ENCODE measurements around the gene CFAP299.

DNA sequence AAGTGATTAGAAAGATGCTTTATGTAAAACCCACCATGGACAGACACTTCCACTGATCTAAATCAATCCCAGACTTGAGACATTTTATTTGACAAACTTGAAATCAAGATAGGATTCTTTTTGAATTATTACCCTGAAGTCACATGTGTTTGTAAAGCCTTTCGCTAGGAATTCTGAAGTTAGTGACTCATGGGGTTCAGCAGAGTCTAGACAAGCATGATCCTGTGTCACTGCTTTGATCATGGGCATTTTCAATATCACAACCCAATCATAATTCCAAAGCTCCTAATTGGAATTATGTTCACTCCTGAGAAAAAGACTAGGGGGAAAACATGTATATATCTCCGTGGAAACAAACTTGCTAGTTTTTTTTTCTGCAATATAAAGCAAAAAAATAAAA, 627.5 kb downstream of the CFAP299 start:
- TF ChIP-seq, protein P1, sequence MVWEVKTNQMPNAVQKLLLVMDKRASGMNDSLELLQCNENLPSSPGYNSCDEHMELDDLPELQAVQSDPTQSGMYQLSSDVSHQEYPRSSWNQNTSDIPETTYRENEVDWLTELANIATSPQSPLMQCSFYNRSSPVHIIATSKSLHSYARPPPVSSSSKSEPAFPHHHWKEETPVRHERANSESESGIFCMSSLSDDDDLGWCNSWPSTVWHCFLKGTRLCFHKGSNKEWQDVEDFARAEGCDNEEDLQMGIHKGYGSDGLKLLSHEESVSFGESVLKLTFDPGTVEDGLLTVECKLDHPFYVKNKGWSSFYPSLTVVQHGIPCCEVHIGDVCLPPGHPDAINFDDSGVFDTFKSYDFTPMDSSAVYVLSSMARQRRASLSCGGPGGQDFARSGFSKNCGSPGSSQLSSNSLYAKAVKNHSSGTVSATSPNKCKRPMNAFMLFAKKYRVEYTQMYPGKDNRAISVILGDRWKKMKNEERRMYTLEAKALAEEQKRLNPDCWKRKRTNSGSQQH (CRISPR knock-in tag; IDR thresholded peaks at IDR 0.05) = no peak
- TF ChIP-seq SETDB1 (IDR thresholded peaks at IDR 0.05; ENCODE audit: low read length) (no peak), ZNF785 (CRISPR knock-in tag; IDR thresholded peaks at IDR 0.05) (no peak), EP300 (IDR thresholded peaks at IDR 0.05; ENCODE audit: low read length) (no peak), BCOR (IDR thresholded peaks at IDR 0.05) (no peak), POU5F1 (IDR thresholded peaks at IDR 0.05; ENCODE audit: borderline replicate concordance, low read depth, low read length, partially characterized antibody) (no peak)
- TF ChIP-seq, protein P2, sequence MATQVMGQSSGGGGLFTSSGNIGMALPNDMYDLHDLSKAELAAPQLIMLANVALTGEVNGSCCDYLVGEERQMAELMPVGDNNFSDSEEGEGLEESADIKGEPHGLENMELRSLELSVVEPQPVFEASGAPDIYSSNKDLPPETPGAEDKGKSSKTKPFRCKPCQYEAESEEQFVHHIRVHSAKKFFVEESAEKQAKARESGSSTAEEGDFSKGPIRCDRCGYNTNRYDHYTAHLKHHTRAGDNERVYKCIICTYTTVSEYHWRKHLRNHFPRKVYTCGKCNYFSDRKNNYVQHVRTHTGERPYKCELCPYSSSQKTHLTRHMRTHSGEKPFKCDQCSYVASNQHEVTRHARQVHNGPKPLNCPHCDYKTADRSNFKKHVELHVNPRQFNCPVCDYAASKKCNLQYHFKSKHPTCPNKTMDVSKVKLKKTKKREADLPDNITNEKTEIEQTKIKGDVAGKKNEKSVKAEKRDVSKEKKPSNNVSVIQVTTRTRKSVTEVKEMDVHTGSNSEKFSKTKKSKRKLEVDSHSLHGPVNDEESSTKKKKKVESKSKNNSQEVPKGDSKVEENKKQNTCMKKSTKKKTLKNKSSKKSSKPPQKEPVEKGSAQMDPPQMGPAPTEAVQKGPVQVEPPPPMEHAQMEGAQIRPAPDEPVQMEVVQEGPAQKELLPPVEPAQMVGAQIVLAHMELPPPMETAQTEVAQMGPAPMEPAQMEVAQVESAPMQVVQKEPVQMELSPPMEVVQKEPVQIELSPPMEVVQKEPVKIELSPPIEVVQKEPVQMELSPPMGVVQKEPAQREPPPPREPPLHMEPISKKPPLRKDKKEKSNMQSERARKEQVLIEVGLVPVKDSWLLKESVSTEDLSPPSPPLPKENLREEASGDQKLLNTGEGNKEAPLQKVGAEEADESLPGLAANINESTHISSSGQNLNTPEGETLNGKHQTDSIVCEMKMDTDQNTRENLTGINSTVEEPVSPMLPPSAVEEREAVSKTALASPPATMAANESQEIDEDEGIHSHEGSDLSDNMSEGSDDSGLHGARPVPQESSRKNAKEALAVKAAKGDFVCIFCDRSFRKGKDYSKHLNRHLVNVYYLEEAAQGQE (IDR thresholded peaks at IDR 0.05; ENCODE audit: borderline replicate concordance) = no peak
- TF ChIP-seq, protein P2 (CRISPR knock-in tag; IDR thresholded peaks at IDR 0.05; ENCODE audit: low read depth) = no peak
- TF ChIP-seq, protein P3, sequence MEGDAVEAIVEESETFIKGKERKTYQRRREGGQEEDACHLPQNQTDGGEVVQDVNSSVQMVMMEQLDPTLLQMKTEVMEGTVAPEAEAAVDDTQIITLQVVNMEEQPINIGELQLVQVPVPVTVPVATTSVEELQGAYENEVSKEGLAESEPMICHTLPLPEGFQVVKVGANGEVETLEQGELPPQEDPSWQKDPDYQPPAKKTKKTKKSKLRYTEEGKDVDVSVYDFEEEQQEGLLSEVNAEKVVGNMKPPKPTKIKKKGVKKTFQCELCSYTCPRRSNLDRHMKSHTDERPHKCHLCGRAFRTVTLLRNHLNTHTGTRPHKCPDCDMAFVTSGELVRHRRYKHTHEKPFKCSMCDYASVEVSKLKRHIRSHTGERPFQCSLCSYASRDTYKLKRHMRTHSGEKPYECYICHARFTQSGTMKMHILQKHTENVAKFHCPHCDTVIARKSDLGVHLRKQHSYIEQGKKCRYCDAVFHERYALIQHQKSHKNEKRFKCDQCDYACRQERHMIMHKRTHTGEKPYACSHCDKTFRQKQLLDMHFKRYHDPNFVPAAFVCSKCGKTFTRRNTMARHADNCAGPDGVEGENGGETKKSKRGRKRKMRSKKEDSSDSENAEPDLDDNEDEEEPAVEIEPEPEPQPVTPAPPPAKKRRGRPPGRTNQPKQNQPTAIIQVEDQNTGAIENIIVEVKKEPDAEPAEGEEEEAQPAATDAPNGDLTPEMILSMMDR (IDR thresholded peaks at IDR 0.05 in 2 of 3, conservative IDR thresholded peaks at IDR 0.05 in 1 of 3; ENCODE audit: insufficient read depth in 2 of 3, low read depth in 1 of 3, low read length in 3 of 3) = no peak
- TF ChIP-seq, protein P4, sequence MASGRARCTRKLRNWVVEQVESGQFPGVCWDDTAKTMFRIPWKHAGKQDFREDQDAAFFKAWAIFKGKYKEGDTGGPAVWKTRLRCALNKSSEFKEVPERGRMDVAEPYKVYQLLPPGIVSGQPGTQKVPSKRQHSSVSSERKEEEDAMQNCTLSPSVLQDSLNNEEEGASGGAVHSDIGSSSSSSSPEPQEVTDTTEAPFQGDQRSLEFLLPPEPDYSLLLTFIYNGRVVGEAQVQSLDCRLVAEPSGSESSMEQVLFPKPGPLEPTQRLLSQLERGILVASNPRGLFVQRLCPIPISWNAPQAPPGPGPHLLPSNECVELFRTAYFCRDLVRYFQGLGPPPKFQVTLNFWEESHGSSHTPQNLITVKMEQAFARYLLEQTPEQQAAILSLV (tag; IDR thresholded peaks at IDR 0.05) = no peak
- TF ChIP-seq, protein P5, sequence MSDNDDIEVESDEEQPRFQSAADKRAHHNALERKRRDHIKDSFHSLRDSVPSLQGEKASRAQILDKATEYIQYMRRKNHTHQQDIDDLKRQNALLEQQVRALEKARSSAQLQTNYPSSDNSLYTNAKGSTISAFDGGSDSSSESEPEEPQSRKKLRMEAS (CRISPR knock-in tag; IDR thresholded peaks at IDR 0.05) = no peak

Measured in K562 (cell line).